ENCODE measurements around the gene TPRG1L.

The TPRG1L gene

DNA sequence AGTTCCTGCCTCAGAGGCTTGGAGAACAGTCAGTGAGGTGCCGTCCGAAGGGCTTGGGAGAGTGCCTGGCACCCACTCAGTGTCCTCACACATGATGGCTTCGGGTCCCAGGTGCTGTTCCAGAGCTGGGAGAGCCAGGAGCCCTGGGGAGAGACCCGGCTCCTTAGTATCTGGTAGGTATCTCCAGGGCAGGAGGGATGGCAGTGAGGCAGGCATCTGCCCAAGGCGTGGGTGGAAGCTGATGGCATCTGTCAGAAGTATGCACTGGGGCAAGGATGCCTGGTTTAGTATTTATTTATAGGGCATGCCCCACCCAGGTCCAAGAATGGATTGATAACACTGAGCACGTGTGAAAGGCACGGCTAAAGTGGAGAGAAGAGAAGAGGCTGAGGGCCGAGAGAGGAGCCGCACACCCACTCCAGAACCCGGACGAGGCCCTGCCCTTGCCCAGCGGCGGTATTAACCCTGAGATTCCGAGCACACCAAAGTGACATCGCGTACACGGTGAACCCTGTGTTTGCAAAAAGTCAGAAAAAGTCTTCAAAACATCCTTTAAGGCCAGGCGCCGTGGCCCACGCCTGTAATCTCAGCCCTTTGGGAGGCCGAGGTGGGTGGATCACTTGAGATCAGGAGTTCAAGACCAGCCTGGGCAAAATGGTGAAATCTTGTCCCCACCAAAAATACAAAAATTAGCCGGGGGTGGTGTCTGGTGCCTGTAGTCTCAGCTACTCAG is 29.9 kb downstream of the TPRG1L start:
- DNase-seq (ENCODE audit: extremely low spot score) = no peak
- no peak for TF ChIP-seq FOXM1 (IDR thresholded peaks at IDR 0.05; ENCODE audit: borderline replicate concordance)
- no peak for TF ChIP-seq FOXK2 (IDR thresholded peaks at IDR 0.05)
- TF ChIP-seq ZNF384 (IDR thresholded peaks at IDR 0.05) = no peak
- no peak for TF ChIP-seq ARNT (IDR thresholded peaks at IDR 0.05)
- no peak for TF ChIP-seq NFRKB (IDR thresholded peaks at IDR 0.05)
- TF ChIP-seq CTBP1 (IDR thresholded peaks at IDR 0.05; ENCODE audit: borderline replicate concordance) = no peak
- no peak for TF ChIP-seq FOXA1 (IDR thresholded peaks at IDR 0.05)
- TF ChIP-seq, protein P1, sequence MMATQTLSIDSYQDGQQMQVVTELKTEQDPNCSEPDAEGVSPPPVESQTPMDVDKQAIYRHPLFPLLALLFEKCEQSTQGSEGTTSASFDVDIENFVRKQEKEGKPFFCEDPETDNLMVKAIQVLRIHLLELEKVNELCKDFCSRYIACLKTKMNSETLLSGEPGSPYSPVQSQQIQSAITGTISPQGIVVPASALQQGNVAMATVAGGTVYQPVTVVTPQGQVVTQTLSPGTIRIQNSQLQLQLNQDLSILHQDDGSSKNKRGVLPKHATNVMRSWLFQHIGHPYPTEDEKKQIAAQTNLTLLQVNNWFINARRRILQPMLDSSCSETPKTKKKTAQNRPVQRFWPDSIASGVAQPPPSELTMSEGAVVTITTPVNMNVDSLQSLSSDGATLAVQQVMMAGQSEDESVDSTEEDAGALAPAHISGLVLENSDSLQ (IDR thresholded peaks at IDR 0.05) = no peak
- no peak for TF ChIP-seq SP1 (IDR thresholded peaks at IDR 0.05)
- TF ChIP-seq HDGF (IDR thresholded peaks at IDR 0.05; ENCODE audit: borderline replicate concordance) = no peak
- TF ChIP-seq TARDBP (IDR thresholded peaks at IDR 0.05) = no peak
- TF ChIP-seq L3MBTL2 (conservative IDR thresholded peaks at IDR 0.05) = no peak
- no peak for TF ChIP-seq ELF4 (IDR thresholded peaks at IDR 0.05)
- no peak for TF ChIP-seq SUZ12 (IDR thresholded peaks at IDR 0.05)
- no peak for TF ChIP-seq BHLHE40 (IDR thresholded peaks at IDR 0.05; ENCODE audit: borderline replicate concordance)
- no peak for TF ChIP-seq LEF1 (IDR thresholded peaks at IDR 0.05; ENCODE audit: borderline replicate concordance)
- POLR2A ChIA-PET = no interaction called here
- CTCF ChIA-PET = no interaction called here

DNA sequence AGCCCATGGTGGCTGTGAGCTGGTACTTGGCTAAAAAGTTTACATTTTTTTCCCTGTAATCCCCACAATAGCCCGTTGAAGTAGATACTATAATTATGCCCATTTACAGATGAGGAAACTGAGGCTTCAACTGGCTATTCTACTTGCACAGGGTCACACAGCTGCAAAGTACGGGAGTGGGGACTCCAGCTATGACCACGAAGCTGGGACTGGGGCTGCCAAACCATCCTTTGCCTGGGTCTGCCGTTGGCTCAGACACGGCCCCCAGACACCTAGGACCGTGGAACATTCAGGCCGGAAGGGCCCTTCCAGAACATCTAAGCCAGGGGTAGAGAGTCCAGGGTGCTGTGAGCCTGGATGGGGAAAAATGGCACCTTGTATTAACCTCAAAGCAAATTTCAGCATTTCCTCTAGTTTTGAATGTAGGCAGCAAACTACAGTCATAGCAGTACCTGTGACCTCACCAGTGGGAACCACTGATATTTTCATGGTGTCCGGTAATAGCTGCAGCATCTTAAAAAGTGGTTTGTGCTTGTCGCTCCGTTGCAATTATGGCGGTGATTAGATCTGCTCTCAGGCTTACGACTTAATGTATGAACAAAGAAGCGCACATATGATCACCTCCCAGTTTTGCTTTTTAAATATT is 31.8 kb downstream of the TPRG1L start:
- TF ChIP-seq FOXM1 (IDR thresholded peaks at IDR 0.05; ENCODE audit: borderline replicate concordance) (no peak), NFRKB (IDR thresholded peaks at IDR 0.05) (no peak), HDGF (IDR thresholded peaks at IDR 0.05; ENCODE audit: borderline replicate concordance) (no peak), ELF4 (IDR thresholded peaks at IDR 0.05) (no peak), CTBP1 (IDR thresholded peaks at IDR 0.05; ENCODE audit: borderline replicate concordance) (no peak), L3MBTL2 (conservative IDR thresholded peaks at IDR 0.05) (no peak), SUZ12 (IDR thresholded peaks at IDR 0.05) (no peak), FOXK2 (IDR thresholded peaks at IDR 0.05) (no peak), LEF1 (IDR thresholded peaks at IDR 0.05; ENCODE audit: borderline replicate concordance) (no peak), ARNT (IDR thresholded peaks at IDR 0.05) (no peak), SP1 (IDR thresholded peaks at IDR 0.05) (no peak), ZNF384 (IDR thresholded peaks at IDR 0.05) (no peak), BHLHE40 (IDR thresholded peaks at IDR 0.05; ENCODE audit: borderline replicate concordance) (no peak), FOXA1 (IDR thresholded peaks at IDR 0.05) (no peak), TARDBP (IDR thresholded peaks at IDR 0.05) (no peak)
- TF ChIP-seq, protein P1 (IDR thresholded peaks at IDR 0.05) = no peak
- CTCF ChIA-PET = no interaction called here
- POLR2A ChIA-PET = no interaction called here
- no peak for DNase-seq (ENCODE audit: extremely low spot score)

DNA sequence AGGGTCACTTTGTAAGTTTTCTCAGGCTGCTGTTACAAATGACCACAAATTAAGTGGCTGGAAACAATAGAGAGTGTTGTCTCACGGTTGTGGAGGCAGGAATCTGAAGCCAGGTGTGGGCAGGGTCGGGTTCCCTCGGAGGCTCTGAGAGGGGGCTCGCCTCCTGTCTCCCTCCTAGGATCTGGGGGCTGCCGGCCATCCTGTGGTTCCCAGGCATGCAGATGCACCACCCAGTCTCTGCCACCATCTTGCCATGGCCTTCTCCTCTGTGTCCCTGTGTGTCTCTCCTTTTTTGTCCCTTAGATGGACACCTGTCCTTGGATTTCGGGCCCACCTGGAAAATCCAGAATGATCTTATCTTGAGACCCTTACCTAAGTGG is 32.3 kb downstream of the TPRG1L start:
- no peak for TF ChIP-seq SP1 (IDR thresholded peaks at IDR 0.05)
- no peak for TF ChIP-seq BHLHE40 (IDR thresholded peaks at IDR 0.05; ENCODE audit: borderline replicate concordance)
- no peak for TF ChIP-seq CTBP1 (IDR thresholded peaks at IDR 0.05; ENCODE audit: borderline replicate concordance)
- no peak for TF ChIP-seq L3MBTL2 (conservative IDR thresholded peaks at IDR 0.05)
- no peak for TF ChIP-seq SUZ12 (IDR thresholded peaks at IDR 0.05)
- no peak for TF ChIP-seq ZNF384 (IDR thresholded peaks at IDR 0.05)
- no peak for TF ChIP-seq NFRKB (IDR thresholded peaks at IDR 0.05)
- no peak for TF ChIP-seq FOXK2 (IDR thresholded peaks at IDR 0.05)
- no peak for TF ChIP-seq FOXM1 (IDR thresholded peaks at IDR 0.05; ENCODE audit: borderline replicate concordance)
- no peak for TF ChIP-seq FOXA1 (IDR thresholded peaks at IDR 0.05)
- no peak for TF ChIP-seq LEF1 (IDR thresholded peaks at IDR 0.05; ENCODE audit: borderline replicate concordance)
- no peak for TF ChIP-seq TARDBP (IDR thresholded peaks at IDR 0.05)
- TF ChIP-seq, protein P1 (IDR thresholded peaks at IDR 0.05) = no peak
- TF ChIP-seq ELF4 (IDR thresholded peaks at IDR 0.05) = no peak
- TF ChIP-seq HDGF (IDR thresholded peaks at IDR 0.05; ENCODE audit: borderline replicate concordance) = no peak
- TF ChIP-seq ARNT (IDR thresholded peaks at IDR 0.05) = no peak
- DNase-seq (ENCODE audit: extremely low spot score) = no peak
- CTCF ChIA-PET = no interaction called here
- POLR2A ChIA-PET = no interaction called here

DNA sequence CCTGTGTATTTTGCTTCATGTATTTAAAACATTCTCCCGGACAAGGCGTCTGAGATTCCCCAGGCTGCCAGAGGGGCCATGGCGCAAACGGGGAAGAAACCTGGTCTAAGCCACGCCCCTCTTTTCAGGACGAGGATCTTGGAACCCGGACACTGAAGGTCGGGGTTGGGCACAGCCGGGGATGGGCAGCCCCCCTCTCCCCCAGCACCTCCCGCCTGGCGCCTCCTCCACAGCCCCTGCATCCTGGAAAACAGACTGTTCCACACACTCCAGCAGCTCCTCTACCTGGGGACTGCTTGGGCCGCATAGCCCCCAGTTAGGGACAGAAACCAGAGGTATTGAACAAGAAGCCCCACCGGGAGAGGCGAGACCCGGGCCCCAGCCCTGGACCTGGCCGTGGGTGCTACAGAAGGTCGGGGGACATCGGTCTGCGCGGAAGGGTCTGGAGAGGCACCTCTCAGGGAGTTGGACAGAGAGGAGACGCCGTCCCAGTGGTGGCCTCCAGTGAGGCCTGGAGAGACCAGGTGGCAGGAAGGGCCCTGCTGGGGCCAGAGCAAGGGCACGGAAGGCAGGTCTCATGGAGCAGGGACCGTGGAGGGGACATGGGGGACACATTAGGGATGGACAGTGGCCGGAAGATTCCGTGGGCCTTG is 32.9 kb downstream of the TPRG1L start:
- TF ChIP-seq TARDBP (IDR thresholded peaks at IDR 0.05) (no peak), FOXM1 (IDR thresholded peaks at IDR 0.05; ENCODE audit: borderline replicate concordance) (no peak), SUZ12 (IDR thresholded peaks at IDR 0.05) (no peak), SP1 (IDR thresholded peaks at IDR 0.05) (no peak), FOXK2 (IDR thresholded peaks at IDR 0.05) (no peak), FOXA1 (IDR thresholded peaks at IDR 0.05) (no peak)
- no peak for DNase-seq (ENCODE audit: extremely low spot score)
- CTCF ChIA-PET = interaction anchor here (1.2 kb wide), 1 partner anchor 67 kb away, joined by 3 read pairs; no protein-coding TSS in a partner anchor
- POLR2A ChIA-PET = no interaction called here

DNA sequence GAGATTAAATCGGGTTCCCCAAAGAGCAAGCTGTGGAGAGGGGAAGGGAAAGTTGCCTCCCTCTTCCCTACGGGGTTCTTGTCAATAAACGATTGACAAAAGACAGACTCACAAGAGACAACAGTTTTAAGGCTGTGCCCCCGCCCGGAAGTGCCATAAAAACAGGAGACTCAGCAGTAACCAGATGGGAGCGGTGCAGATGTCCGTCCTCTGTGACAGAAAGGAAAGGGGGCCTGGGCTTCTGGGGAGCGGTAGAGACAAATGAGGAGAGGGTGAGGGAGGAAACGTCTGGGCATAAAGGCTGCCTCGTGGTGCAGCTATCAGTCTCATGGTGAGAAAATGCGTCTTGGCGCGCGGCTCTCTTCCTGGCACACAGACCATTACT is 33.4 kb downstream of the TPRG1L start:
- no peak for DNase-seq (ENCODE audit: extremely low spot score)
- TF ChIP-seq SUZ12 (IDR thresholded peaks at IDR 0.05) = no peak
- no peak for TF ChIP-seq SP1 (IDR thresholded peaks at IDR 0.05)
- no peak for TF ChIP-seq ARNT (IDR thresholded peaks at IDR 0.05)
- no peak for TF ChIP-seq ELF4 (IDR thresholded peaks at IDR 0.05)
- TF ChIP-seq LEF1 (IDR thresholded peaks at IDR 0.05; ENCODE audit: borderline replicate concordance) = no peak
- TF ChIP-seq, protein P1 (IDR thresholded peaks at IDR 0.05) = no peak
- no peak for TF ChIP-seq CTBP1 (IDR thresholded peaks at IDR 0.05; ENCODE audit: borderline replicate concordance)
- ChIA-PET POLR2A (no interaction called here), CTCF (interaction anchor here (1.2 kb wide), 1 partner anchor 66 kb away, joined by 3 read pairs; no protein-coding TSS in a partner anchor)

Measured in HEK293T (cell line).